Chondrocyte (in vitro differentiated cells): ENCODE measurements around the gene SLC22A23. TPM values are rescaled to one million over a fixed set of nuclear protein-coding genes. Genes with fewer than 3 reads are reported as not detected.

ENCODE experiments used
- DNase-seq: peaks from one replicate; pipeline ENCODE4 v3.0.0; 2021; ENCODE audit warnings: mixed read lengths, low spot score
- H3K27ac Mint-ChIP-seq: one replicate; pipeline ENCODE4 v1.8.0; 2021; ENCODE audit warnings: mild to moderate bottlenecking, moderate library complexity, mixed read lengths; ENCODE audit not compliant: unreplicated experiment
- H3K27me3 Mint-ChIP-seq: 2 replicates; pipeline ENCODE4 v1.8.0; 2021; ENCODE audit warnings: low read depth, mixed read lengths
- H3K36me3 Mint-ChIP-seq: 2 replicates; pipeline ENCODE4 v1.8.0; 2021; ENCODE audit warnings: low read depth, mixed read lengths
- H3K4me1 Mint-ChIP-seq: 2 replicates; pipeline ENCODE4 v1.8.0; 2021; ENCODE audit warnings: low read depth, mild to moderate bottlenecking, mixed read lengths
- H3K4me3 Mint-ChIP-seq: one replicate; pipeline ENCODE4 v1.8.0; 2021; ENCODE audit warnings: mild to moderate bottlenecking, moderate library complexity, mixed read lengths; ENCODE audit not compliant: unreplicated experiment
- H3K9me3 Mint-ChIP-seq: 2 replicates; pipeline ENCODE4 v1.8.0; 2021; ENCODE audit warnings: low read depth, mixed read lengths
- CTCF ChIP-seq: fragments of 200-600 bp; sonication (generic); IDR thresholded peaks from 2 replicates; pipeline ENCODE4 v1.5.0; 2021; ENCODE audit warnings: antibody characterized with exemption, mild to moderate bottlenecking, moderate library complexity
- total RNA-seq: library from RNA; stranded (reverse); gene quantifications from 3 replicates; pipeline ENCODE4 v1.2.1, GENCODE V29; 2021

The SLC22A23 gene
- total RNA-seq, 1 donor from 2014 or later, result 36.4 TPM

- Mint-ChIP-seq H3K36me3 (peaks cover 3% of the 10 kb centered on the region), H3K9me3 (no peaks in the 10 kb centered on the region), H3K4me3 (no peak overlapping the region), H3K27ac (no peak overlapping the region), H3K27me3 (no peaks in the 10 kb centered on the region), H3K4me1 (peaks cover 28% of the 10 kb centered on the region)
- TF ChIP-seq CTCF, result no peak
- no peak for DNase-seq
These were observed 28.6 kb downstream of the SLC22A23 start for GRCh38 chr6:3428247-3428646.

- peaks cover 33% of the 10 kb centered on the region for H3K4me1 Mint-ChIP-seq
These were observed 29.2 kb downstream of the SLC22A23 start for GRCh38 chr6:3427687-3428085.

GRCh38 chr6:3426927-3427686 lies 29.7 kb downstream of the SLC22A23 start:
- no peak for TF ChIP-seq CTCF
- DNase-seq, result no peak
- no peak overlapping the region for H3K27ac Mint-ChIP-seq
- peaks cover 3% of the 10 kb centered on the region for H3K36me3 Mint-ChIP-seq
- H3K27me3 Mint-ChIP-seq, result no peaks in the 10 kb centered on the region
- no peak overlapping the region for H3K4me3 Mint-ChIP-seq
- peaks cover 39% of the 10 kb centered on the region for H3K4me1 Mint-ChIP-seq
- no peaks in the 10 kb centered on the region for H3K9me3 Mint-ChIP-seq

More at GRCh38 chr6:3427687-3428085, 29.2 kb downstream of the SLC22A23 start:
- Mint-ChIP-seq H3K36me3 (peaks cover 3% of the 10 kb centered on the region), H3K27me3 (no peaks in the 10 kb centered on the region), H3K9me3 (no peaks in the 10 kb centered on the region), H3K4me3 (no peak overlapping the region), H3K27ac (no peak overlapping the region)
- no peak for TF ChIP-seq CTCF
- DNase-seq, result no peak

GRCh38 chr6:3426091-3426926 lies 30.5 kb downstream of the SLC22A23 start:
- peaks cover 3% of the 10 kb centered on the region for H3K36me3 Mint-ChIP-seq
- DNase-seq, result no peak
- H3K4me3 Mint-ChIP-seq, result no peak overlapping the region
- peaks cover 47% of the 10 kb centered on the region for H3K4me1 Mint-ChIP-seq
- H3K27ac Mint-ChIP-seq, result peak overlapping the region; percentile 23
- H3K9me3 Mint-ChIP-seq, result no peaks in the 10 kb centered on the region
- no peaks in the 10 kb centered on the region for H3K27me3 Mint-ChIP-seq
- TF ChIP-seq CTCF, result no peak

- TF ChIP-seq CTCF, result no peak
- H3K36me3 Mint-ChIP-seq, result peaks cover 3% of the 10 kb centered on the region
- peaks cover 49% of the 10 kb centered on the region for H3K4me1 Mint-ChIP-seq
- no peak for DNase-seq
- H3K4me3 Mint-ChIP-seq, result no peak overlapping the region
- no peaks in the 10 kb centered on the region for H3K9me3 Mint-ChIP-seq
- no peaks in the 10 kb centered on the region for H3K27me3 Mint-ChIP-seq
- H3K27ac Mint-ChIP-seq, result no peak overlapping the region
These were observed 31.3 kb downstream of the SLC22A23 start for GRCh38 chr6:3425574-3425973.
